HG02970 (cell line): ENCODE results near the gene PRDM15.
"Not testable (repeated sequence)": the region's sequence is repeated elsewhere in the genome, so short reads cannot be mapped to it uniquely, and the experiment has no call there.

ENCODE experiments used
- ATAC-seq: cut with Tn5 transposase; IDR thresholded peaks from one replicate; pipeline ENCODE4 v1.9.1; 2021; ENCODE audit warnings: mild to moderate bottlenecking, moderate library complexity, moderate number of reproducible peaks; ENCODE audit not compliant: unreplicated experiment, low FRiP score

Gene PRDM15

DNA sequence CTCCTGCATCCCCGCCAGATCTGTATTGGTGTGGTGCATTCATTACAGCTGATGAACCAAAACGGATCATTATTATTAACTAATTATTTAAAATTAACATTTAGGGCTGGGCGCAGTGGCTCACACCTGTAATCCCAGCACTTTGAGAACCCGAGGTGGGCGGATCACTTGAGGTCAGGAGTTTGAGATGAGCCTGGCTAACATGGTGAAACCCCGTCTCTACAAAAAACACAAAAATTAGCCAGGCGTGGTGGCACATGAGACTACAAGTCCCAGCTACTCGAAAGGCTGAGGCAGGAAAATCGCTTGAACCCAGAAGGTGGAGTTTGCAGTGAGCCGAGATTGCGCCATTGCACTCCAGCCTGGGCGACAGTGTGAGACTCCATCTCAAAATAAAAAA is 93.9 kb downstream of the PRDM15 start:
- ATAC-seq = not testable (repeated sequence)

- no peak for ATAC-seq
These were observed 94.6 kb downstream of the PRDM15 start for GRCh38 chr21:41784456-41785102.

GRCh38 chr21:41783476-41784180 is 95.5 kb downstream of the PRDM15 start:
- ATAC-seq = no peak

DNA sequence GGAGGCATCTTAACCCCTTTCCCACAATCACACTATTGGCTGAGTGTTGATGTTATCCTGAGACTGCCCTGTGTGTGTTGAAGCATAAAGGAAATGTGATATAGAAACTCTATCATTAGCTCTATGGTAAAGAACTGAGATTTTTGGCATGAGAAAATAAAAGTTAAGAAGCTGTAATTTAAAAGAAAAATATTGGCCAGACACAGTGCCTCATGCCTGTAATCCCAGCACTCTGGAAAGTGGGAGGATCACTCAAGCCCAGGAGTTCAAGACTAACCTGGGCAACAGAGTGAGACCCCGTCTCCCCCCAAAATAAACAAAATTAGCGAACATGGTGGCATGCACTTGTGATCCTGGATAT is 98.1 kb downstream of the PRDM15 start:
- no peak for ATAC-seq

GRCh38 chr21:41780337-41781049 is 98.7 kb downstream of the PRDM15 start:
- no peak for ATAC-seq

DNA sequence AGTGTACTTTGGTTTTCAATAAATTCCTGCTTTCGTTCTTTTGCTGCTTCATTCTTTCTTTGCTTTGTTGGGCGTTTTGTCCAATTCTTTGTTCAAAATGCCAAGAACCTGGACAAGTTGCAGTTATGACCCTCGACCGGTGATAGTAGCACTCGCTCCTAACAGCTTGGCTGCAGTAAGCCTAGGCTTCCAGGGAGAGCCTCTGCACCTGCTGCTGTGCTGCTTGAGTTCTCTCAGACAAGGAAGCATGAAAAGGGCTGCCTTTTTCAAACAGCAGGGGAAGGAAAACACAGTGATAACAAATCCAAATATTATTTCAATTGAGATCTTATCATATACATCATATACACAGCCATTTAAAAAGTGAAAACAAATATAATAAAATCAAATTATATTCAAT is 99.5 kb downstream of the PRDM15 start:
- ATAC-seq = no peak

- no peak for ATAC-seq
These were observed 100.1 kb downstream of the PRDM15 start for GRCh38 chr21:41778930-41779600.

DNA sequence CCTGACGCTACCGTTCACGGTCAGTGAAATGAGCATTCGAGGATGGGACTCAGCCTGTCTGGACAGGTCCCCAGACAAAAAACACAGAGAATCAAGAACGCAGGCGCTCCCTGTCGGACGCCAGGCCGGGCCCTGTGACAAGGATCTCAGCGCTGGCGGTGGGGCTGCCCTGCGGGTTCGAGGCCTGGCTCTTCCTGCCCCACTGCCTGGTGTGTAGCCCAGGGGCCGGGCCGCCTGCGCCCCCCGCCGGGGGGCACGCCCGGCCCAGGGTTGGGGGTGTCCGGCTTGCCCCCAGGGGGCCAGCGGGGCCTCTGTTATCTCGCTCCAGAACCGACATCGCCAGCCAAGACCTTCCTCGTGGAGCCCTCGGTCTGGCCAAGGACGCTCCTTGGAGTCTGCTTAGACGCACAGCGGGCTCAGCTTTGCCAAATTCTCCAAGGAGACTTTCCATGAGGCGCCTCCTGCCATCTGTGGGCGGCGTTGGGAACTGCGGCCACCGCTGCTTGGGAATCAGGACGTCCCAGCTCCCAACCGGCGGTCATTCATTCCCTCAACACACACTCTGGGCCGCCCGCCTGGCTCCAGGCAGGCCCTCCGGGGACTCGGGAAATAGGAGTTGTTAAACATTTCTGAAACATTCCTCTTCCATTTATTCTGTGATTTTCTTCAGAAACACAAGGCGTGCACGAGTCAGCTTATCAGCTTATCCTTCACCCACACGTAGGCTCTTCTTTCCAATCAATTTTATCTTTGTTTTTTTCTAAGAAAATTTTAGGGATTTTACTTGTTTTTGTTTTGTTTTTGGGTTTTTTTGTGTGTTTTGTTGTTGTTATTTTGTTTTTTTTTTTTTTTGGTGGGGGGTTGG is 101.0 kb downstream of the PRDM15 start:
- no peak for ATAC-seq

- no peak for ATAC-seq
These were observed 102.4 kb downstream of the PRDM15 start for GRCh38 chr21:41776778-41777177.

DNA sequence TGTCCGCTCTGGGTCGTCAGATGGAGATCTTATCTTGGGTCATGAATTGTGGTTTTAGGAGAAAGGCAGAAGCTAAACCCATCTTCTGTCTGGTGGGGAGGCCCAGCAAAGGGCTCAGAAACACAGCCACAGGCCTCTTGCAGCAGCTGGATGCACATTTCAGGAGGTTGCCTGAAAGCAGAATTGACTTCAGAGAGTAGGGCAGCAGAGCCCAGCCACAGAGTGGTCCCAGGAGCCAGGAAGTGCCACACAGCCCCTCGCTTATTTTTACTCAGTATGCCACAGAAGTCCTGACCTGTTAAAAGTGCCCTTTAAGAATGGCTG is 104.0 kb downstream of the PRDM15 start:
- ATAC-seq = no peak

- ATAC-seq = no peak
These were observed 104.5 kb downstream of the PRDM15 start for GRCh38 chr21:41774467-41775148.

DNA sequence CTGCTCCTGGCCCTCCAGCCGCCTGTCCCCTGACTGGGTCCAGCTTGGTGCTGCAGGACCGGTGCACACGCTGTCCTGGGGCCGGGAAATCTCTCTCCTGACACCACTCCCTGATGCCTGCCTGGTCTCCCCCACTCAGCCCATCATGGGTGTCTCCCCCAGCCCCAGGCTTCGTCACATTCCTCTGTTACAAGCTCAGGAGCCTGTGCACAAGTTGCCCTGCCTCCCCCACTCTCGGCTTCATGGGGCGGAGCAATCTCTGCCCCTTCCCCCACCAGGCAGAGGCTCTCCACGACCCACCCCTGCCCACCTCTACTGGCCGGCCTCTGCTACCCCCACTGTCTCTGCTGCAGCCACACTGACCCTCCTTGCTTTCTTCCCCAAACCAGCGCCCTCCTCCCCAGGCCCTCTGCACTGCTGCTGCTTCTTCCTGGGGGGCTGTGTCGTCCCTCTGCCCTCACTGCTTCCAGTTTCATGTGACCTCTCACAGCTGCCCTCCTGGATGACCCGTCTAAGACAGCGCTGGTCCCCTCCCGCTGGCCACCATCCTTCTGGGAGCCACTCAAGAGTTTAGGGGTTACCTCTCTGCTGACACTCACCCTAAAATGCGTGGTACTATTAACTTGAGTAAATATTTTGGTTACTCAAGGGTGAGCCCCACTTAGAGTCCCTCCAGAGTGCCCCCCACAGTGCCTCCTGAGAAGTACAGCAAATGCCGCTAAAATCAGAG is 106.6 kb downstream of the PRDM15 start:
- ATAC-seq = no peak

DNA sequence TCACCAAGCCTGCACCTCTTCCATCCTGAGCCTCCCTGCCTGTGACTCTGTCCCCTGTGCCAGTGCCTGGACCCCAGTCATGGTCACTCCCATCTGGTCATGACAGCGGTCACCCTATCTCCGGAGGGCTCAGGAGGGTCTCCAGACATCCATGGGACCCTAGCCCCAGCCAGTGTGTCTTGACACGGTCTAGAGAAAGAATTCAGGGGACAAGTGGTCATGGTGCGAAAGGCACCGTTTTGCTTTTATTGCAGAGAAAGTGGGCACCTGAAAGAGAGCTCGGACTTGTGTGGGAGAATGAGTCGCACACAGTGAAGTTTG is 107.6 kb downstream of the PRDM15 start:
- no peak for ATAC-seq

DNA sequence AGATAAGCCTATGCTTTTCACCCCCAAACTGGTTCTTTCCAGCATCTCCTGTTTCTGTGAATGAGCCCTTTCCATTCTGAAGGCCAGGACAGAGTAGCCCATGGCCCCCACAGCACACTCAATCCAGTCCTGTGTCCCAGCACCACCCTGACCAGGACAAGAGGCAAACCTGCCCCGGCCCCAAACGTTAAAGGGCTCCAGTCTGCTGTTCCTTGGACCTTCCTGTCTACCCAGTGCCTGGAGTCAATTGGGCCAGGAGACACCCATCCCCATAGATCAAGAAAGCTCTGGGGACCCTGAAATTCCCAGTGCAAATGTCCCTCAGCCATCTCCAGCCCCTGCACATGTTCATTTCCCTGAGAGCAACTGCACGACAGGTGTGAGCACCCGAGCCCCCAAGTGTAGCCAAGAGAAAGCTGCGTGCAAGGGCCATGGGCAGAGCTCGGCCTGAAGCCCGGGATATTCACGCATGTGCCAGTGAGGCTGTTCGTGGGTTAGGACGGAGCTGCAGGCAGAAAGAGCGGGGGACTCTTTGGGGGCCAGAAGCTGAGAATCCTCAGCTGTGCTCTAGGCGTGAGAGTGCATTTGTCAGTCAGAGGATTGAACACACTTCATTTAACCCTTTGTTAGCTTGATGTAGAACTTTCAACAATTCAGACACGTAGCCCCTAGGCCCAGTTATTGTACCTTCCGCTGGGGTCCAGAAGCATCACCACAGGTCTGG is 108.1 kb downstream of the PRDM15 start:
- ATAC-seq = no peak

- ATAC-seq = no peak
These were observed 109.2 kb downstream of the PRDM15 start for GRCh38 chr21:41769933-41770332.

DNA sequence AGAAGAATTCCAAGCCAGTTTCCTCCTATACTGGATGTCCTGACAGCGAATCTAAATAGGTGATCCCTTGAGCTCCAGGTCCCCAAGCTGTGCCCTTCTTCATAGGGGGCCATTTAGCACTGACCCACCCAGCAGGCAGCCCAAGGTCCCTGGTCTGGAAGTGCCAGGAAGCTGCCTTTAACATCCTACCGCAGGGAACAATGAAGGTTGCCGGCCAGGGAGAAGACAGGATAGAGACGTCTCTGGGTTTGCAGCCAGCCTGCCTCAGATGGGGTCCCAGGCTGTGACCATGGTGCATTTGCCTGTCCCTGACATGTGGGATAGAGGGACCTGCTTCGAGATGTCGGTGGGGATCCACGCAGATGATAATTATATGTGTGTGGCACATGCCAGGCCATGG is 109.6 kb downstream of the PRDM15 start:
- ATAC-seq = no peak

DNA sequence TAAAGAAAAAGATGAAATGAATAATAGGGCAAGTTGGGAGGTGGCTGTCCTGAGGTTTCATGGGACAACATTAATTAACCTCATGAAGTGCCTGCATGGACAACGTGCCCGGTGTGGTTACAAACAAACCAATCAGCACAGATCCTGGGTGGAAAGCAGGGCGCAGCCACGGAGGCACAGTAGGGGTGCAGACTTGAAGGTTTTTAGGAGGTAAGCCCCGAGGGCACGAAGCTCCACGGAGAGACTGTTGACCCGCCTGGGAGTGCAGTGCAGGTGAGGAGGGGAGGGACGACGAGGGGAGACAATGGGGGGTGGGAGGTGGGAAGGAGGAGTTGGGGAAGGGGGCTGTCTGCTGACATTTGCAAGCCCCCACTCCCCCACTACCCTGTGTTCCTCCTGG is 110.0 kb downstream of the PRDM15 start:
- ATAC-seq = no peak

DNA sequence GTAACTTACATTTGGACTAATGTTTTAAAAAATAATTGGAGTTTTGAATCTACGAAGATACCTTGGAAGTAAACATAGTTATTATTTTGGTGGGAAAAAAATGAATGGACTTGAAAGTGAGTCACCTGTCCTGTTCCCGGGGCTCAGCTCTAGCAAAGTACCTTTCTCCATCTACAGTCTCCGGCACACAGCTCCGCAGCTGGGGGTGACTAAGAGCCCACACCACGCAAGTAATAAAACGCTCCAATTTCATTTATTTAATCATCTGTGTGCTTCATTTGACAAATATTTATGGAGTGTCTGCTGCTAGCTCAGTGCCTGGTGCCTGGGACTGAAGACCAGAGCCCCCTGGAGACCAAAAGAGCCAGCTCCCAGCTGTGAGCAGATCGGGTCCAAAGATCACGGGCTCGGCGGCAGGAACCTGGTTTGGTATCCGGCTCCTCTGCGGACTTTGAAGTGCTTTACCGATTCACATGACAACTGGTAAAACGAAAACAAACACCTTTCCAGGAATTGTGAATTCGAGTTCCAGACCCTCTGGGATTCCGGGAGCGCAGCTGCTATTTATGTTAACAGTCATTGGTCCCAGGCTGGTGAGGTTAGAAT is 110.6 kb downstream of the PRDM15 start:
- no peak for ATAC-seq
